K562 (cell line): ENCODE data around the gene ENKUR. TPM values are rescaled to one million over a fixed set of nuclear protein-coding genes. Genes with fewer than 3 reads are reported as not detected.

ENCODE experiments used
- CEBPG ChIP-seq, 3 experiments: fragments of 200-800 bp in 1 of 3; sonication (Bioruptor generic) in 1 of 3; sonication (generic) in 1 of 3; formaldehyde crosslinking in 1 of 3; IDR thresholded peaks in 2 of 3; conservative IDR thresholded peaks in 1 of 3; 2 replicates each; pipeline versions ENCODE4 v1.6.1 to v1.8.0; 2016 to 2022; ENCODE audit warnings: missing compliant biosample characterization in 2 of 3, missing genetic modification characterization in 2 of 3, mild to moderate bottlenecking in 1 of 3, missing genetic modification reagents in 1 of 3
- CHD1 ChIP-seq: fragments of 200-600 bp; sonication (generic); IDR thresholded peaks from one replicate; pipeline ENCODE4 v1.6.1; 2012; ENCODE audit warnings: mild to moderate bottlenecking, moderate library complexity, low read length, inconsistent platforms
- FUS ChIP-seq: fragments of 200-400 bp; formaldehyde crosslinking; optimal IDR thresholded peaks from 2 replicates; pipeline ENCODE3; 2017; ENCODE audit warnings: low read depth, low read length
- GTF2E2 ChIP-seq: fragments of 200-800 bp; sonication (Bioruptor generic); IDR thresholded peaks from 2 replicates; pipeline ENCODE4 v1.6.1; 2016; ENCODE audit warnings: missing genetic modification characterization, missing compliant biosample characterization
- HDAC2 ChIP-seq: fragments of 450-650 bp; IDR thresholded peaks from 2 replicates; pipeline ENCODE4 v1.6.1; 2016; ENCODE audit warnings: mild to moderate bottlenecking
- HDAC8 ChIP-seq: fragments of 450-650 bp; IDR thresholded peaks from 2 replicates; pipeline ENCODE4 v1.6.1; 2016; ENCODE audit warnings: mild to moderate bottlenecking, missing genetic modification characterization, moderate library complexity, missing compliant biosample characterization
- HSF4 ChIP-seq: fragments of 250-450 bp; sonication (Bioruptor Pico); IDR thresholded peaks from 2 replicates; pipeline ENCODE4 v2.1.2; 2022; ENCODE audit warnings: mild to moderate bottlenecking, moderate library complexity, borderline replicate concordance
- IRF9 ChIP-seq: fragments of 450-650 bp; IDR thresholded peaks from 2 replicates; pipeline ENCODE4 v1.6.1; 2016; ENCODE audit warnings: missing biosample characterization, missing genetic modification characterization
- MAFG ChIP-seq: fragments of 450-650 bp; conservative IDR thresholded peaks from 2 replicates; pipeline ENCODE4 v1.6.1; 2016; ENCODE audit warnings: missing genetic modification characterization, missing compliant biosample characterization
- MEF2A ChIP-seq: IDR thresholded peaks from 2 replicates; pipeline ENCODE4 v1.6.1; 2011; ENCODE audit warnings: low read depth, mild to moderate bottlenecking, low read length, moderate library complexity; ENCODE audit not compliant: control insufficient read depth
- POLR3G ChIP-seq: IDR thresholded peaks from 2 replicates; pipeline ENCODE4 v1.6.1; 2011; ENCODE audit not compliant: insufficient read length, insufficient replicate concordance; ENCODE audit errors: extremely low read depth
- PREB ChIP-seq: sonication (generic); formaldehyde crosslinking; IDR thresholded peaks from 2 replicates; pipeline ENCODE4 v1.8.1; 2023; ENCODE audit warnings: mild to moderate bottlenecking, missing genetic modification reagents
- ZKSCAN8 ChIP-seq: fragments of 200-800 bp; sonication (Bioruptor generic); IDR thresholded peaks from 2 replicates; pipeline ENCODE4 v1.6.1; 2016; ENCODE audit warnings: missing genetic modification characterization, missing compliant biosample characterization
- ZNF174 ChIP-seq: fragments of 250-450 bp; sonication (Bioruptor Pico); IDR thresholded peaks from 2 replicates; pipeline ENCODE4 v1.4.0; 2020; ENCODE audit warnings: mild to moderate bottlenecking
- ZNF224 ChIP-seq: sonication (generic); formaldehyde crosslinking; IDR thresholded peaks from 2 replicates; pipeline ENCODE4 v1.8.0; 2022; ENCODE audit warnings: mild to moderate bottlenecking, missing genetic modification reagents
- ZNF57 ChIP-seq: fragments of 450-650 bp; formaldehyde crosslinking; IDR thresholded peaks from 2 replicates; pipeline ENCODE4 v1.4.0; 2020; ENCODE audit warnings: mild to moderate bottlenecking, moderate library complexity
- ZNF76 ChIP-seq: fragments of 250-450 bp; sonication (Bioruptor Pico); IDR thresholded peaks from 2 replicates; pipeline ENCODE4 v1.4.0; 2020; ENCODE audit warnings: mild to moderate bottlenecking, moderate library complexity, borderline replicate concordance
- ZNF764 ChIP-seq: fragments of 250-450 bp; sonication (Bioruptor Pico); IDR thresholded peaks from 2 replicates; pipeline ENCODE4 v1.4.0; 2020; ENCODE audit warnings: low read depth, mild to moderate bottlenecking, moderate library complexity
- polyA plus RNA-seq, 8 experiments: library from polyadenylated mRNA; depleted of rRNA in 4 of 8; stranded (reverse) in 5 of 8; unstranded in 3 of 8; fragments of >200 nt; fragmentation: Nextera tagmentation in 2 of 8; fragmentation: Illumina TruSeq in 1 of 8; extraction: Ambion mirVana in 2 of 8; extraction: Trizol in 1 of 8; gene quantifications; 2 replicates each; pipeline versions ENCODE4 v1.2.1 to v1.2.3, GENCODE V29; 2011 to 2014; ENCODE audit warnings: inconsistent platforms in 1 of 8, missing spikeins in 1 of 8
- total RNA-seq, 7 experiments: library from RNA; depleted of rRNA in 6 of 7; stranded (reverse); fragments of >200 nt in 6 of 7; fragmentation: Illumina TruSeq in 2 of 7; extraction: Trizol in 2 of 7; gene quantifications; 2 replicates each; pipeline versions ENCODE4 v1.2.1 to v1.2.3, GENCODE V29; 2011 to 2021; ENCODE audit warnings: low replicate concordance in 1 of 7
- TF ChIP-seq, protein P1 (sequence below): fragments of 450-650 bp; formaldehyde crosslinking; IDR thresholded peaks from 2 replicates; pipeline ENCODE4 v1.4.0; 2020; ENCODE audit warnings: mild to moderate bottlenecking, moderate library complexity
- TF ChIP-seq, protein P2 (sequence below): fragments of 450-650 bp; IDR thresholded peaks from 2 replicates; pipeline ENCODE4 v1.6.1; 2018; ENCODE audit not compliant: partially characterized antibody

Gene ENKUR
- total and polyA plus RNA-seq, 9 of the 15 experiments (the other 6 are each of a cell fraction or from before 2014, with no cell fraction given): 0.06 to 0.46 (median 0.20) TPM

GRCh38 chr10:25016376-25017153 lies 607 bp upstream of the ENKUR start, which contains the start of gene THNSL1 (continued):
- TF ChIP-seq PREB (CRISPR knock-in tag) (no peak), ZNF76 (CRISPR knock-in tag) (no peak; the same call in 1 of the 2 replicates), HDAC2 (no peak), CEBPG (CRISPR knock-in tag; IDR thresholded peaks at IDR 0.05) (peak; percentile 57; the same call in 1 of the 2 replicates), CEBPG (tag; conservative IDR thresholded peaks at IDR 0.05 in 1 of 2, IDR thresholded peaks at IDR 0.05 in 1 of 2) (no peak), CHD1 (peak; percentile 80), POLR3G (no peak), ZKSCAN8 (CRISPR knock-in tag) (no peak), HSF4 (no peak), MAFG (tag) (no peak), HDAC8 (tag) (peak; percentile 64; the same call in 1 of the 2 replicates), ZNF57 (no peak; the same call in 1 of the 2 replicates), MEF2A (no peak), ZNF764 (CRISPR knock-in tag) (no peak), ZNF174 (CRISPR knock-in tag) (no peak), GTF2E2 (tag) (peak; percentile 96), ZNF224 (CRISPR knock-in tag) (peak; percentile 96), FUS (no peak), IRF9 (tag) (no peak)
- TF ChIP-seq, protein P1, sequence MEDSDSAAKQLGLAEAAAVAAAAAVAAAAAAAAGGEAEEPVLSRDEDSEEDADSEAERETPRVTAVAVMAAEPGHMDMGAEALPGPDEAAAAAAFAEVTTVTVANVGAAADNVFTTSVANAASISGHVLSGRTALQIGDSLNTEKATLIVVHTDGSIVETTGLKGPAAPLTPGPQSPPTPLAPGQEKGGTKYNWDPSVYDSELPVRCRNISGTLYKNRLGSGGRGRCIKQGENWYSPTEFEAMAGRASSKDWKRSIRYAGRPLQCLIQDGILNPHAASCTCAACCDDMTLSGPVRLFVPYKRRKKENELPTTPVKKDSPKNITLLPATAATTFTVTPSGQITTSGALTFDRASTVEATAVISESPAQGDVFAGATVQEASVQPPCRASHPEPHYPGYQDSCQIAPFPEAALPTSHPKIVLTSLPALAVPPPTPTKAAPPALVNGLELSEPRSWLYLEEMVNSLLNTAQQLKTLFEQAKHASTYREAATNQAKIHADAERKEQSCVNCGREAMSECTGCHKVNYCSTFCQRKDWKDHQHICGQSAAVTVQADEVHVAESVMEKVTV (CRISPR knock-in tag): no peak
- TF ChIP-seq, protein P2, sequence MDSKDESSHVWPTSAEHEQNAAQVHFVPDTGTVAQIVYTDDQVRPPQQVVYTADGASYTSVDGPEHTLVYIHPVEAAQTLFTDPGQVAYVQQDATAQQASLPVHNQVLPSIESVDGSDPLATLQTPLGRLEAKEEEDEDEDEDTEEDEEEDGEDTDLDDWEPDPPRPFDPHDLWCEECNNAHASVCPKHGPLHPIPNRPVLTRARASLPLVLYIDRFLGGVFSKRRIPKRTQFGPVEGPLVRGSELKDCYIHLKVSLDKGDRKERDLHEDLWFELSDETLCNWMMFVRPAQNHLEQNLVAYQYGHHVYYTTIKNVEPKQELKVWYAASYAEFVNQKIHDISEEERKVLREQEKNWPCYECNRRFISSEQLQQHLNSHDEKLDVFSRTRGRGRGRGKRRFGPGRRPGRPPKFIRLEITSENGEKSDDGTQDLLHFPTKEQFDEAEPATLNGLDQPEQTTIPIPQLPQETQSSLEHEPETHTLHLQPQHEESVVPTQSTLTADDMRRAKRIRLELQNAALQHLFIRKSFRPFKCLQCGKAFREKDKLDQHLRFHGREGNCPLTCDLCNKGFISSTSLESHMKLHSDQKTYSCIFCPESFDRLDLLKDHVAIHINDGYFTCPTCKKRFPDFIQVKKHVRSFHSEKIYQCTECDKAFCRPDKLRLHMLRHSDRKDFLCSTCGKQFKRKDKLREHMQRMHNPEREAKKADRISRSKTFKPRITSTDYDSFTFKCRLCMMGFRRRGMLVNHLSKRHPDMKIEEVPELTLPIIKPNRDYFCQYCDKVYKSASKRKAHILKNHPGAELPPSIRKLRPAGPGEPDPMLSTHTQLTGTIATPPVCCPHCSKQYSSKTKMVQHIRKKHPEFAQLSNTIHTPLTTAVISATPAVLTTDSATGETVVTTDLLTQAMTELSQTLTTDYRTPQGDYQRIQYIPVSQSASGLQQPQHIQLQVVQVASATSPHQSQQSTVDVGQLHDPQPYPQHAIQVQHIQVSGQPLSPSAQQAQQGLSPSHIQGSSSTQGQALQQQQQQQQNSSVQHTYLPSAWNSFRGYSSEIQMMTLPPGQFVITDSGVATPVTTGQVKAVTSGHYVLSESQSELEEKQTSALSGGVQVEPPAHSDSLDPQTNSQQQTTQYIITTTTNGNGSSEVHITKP: peak; percentile 5
